HG03521 (cell line): ENCODE measurements around the gene FLT3LG.

Experiments
- ATAC-seq: cut with Tn5 transposase; IDR thresholded peaks from one replicate; pipeline ENCODE4 v1.9.1; 2021; ENCODE audit warnings: mild to moderate bottlenecking, moderate library complexity; ENCODE audit not compliant: unreplicated experiment

The FLT3LG gene

GRCh38 chr19:49507803-49508494 is 33.9 kb downstream of the FLT3LG start:
- no peak for ATAC-seq

- no peak for ATAC-seq
Measured at GRCh38 chr19:49512970-49513745, 39.1 kb downstream of the FLT3LG start.

- ATAC-seq = no peak
Measured at GRCh38 chr19:49513746-49514118, 39.7 kb downstream of the FLT3LG start.

- no peak for ATAC-seq
Measured at GRCh38 chr19:49514151-49514550, 40.1 kb downstream of the FLT3LG start.

GRCh38 chr19:49515767-49516166 is 41.8 kb downstream of the FLT3LG start:
- ATAC-seq = no peak

GRCh38 chr19:49518033-49518432 is 44.0 kb downstream of the FLT3LG start:
- no peak for ATAC-seq

- ATAC-seq = no peak
Measured at GRCh38 chr19:49520705-49521319, 46.8 kb downstream of the FLT3LG start.

GRCh38 chr19:49524812-49525455 is 50.9 kb downstream of the FLT3LG start:
- ATAC-seq = no peak

GRCh38 chr19:49528211-49528771 is 54.3 kb downstream of the FLT3LG start:
- no peak for ATAC-seq

GRCh38 chr19:49530708-49531107 is 56.7 kb downstream of the FLT3LG start:
- no peak for ATAC-seq

- peak; percentile 67 for ATAC-seq
Measured at GRCh38 chr19:49533551-49534488, 59.8 kb downstream of the FLT3LG start.

GRCh38 chr19:49534632-49535385 is 60.8 kb downstream of the FLT3LG start:
- ATAC-seq = no peak
